Posterior vena cava (tissue), 2 donors: Measurements from ENCODE around the gene KIAA1614. TPM values are rescaled to one million over a fixed set of nuclear protein-coding genes. Genes with fewer than 3 reads are reported as not detected.

Experiments used
- DNase-seq: peaks from one replicate; pipeline ENCODE4 v3.0.0-alpha.2; 2020; ENCODE audit warnings: low spot score
- intact Hi-C, 2 donors: fragments of 100-400 bp; cut with DNase I; formaldehyde crosslinking; loops; one replicate each; pipeline versions ENCODE4 v1.14.1 to v1.14.2; 2022 to 2023
- total RNA-seq, 2 donors: library from RNA; stranded (reverse); fragmentation: NEBNext Ultra II Directional; extraction: Animal tissue kit (Norgen Biotek cat#: 25700); gene quantifications; one replicate each; pipeline ENCODE4 v1.2.1, GENCODE V29; 2021
- donor health status: DM: yes; HTN: yes; CAD: no.
- donor health status: DM: yes; HTN: yes; CAD: no.

The KIAA1614 gene
- total RNA-seq, 2 donors from 2014 or later: 10.7 to 12.7 TPM

GRCh38 chr1:180935326-180936109, 22.8 kb downstream of the KIAA1614 start:
- intact Hi-C loops: no loop called here
- no peak for DNase-seq

- no peak for DNase-seq
- intact Hi-C loops: no loop called here
These were observed 23.7 kb downstream of the KIAA1614 start for GRCh38 chr1:180936110-180937011.

GRCh38 chr1:180937012-180937372, 24.3 kb downstream of the KIAA1614 start:
- no peak for DNase-seq
- intact Hi-C loops: no loop called here

- intact Hi-C loops: no loop called here
- no peak for DNase-seq
These were observed 25.0 kb downstream of the KIAA1614 start for GRCh38 chr1:180937624-180938225.

DNA sequence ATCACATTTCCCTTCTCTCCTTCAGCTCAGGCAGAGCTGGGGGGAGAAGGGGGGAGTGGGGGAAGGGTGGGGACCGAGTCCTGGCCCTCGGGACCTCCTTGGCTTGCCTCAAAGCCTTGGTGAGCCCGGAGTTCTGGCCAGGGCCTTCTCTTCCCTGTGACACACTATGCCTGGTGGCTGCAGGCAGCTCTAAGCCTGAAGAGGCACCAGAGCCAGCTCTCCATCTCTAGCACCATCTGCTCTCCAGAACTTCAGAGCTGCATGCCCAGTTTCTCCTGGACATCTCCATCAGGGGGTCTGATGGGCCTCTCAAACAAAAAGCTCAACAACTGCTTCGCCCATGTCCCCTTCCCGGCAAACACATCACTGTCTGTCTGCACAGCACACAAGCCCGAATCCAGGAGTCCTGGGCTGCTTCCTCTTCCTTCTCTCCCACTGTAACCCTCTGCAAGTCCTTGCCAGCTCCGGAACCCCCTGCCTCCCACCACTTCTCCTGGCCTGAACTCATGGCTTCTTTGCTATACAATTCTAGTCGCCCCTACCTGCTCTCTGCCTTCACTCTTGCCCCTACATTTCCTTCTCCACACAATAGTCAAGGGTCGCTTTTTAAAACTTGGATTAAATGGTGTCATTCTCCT, 26.5 kb downstream of the KIAA1614 start:
- intact Hi-C loops: no loop called here
- no peak for DNase-seq

DNA sequence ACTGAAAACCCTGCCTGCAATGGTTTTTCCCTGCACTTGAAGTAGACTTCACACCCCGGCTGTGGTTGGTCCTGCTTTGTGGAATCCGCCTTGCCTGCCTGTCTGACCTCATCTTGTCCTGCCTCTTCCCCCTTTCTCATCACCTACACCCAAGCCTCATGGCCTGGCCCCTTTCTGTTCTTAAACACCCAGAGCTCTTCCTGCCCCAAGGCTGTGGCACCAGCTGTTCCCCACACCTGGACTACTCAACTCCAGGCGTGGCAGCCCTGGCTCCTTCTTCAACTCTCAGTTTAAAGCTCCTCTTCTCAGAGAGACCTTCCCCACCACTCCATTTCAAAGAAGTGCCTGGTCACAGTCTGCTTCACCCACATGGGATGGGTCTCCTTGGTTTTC, 27.0 kb downstream of the KIAA1614 start:
- intact Hi-C loops: no loop called here

GRCh38 chr1:180940445-180940844, 27.7 kb downstream of the KIAA1614 start:
- DNase-seq: no peak
- intact Hi-C loops: no loop called here

More for the DNA sequence above, 27.0 kb downstream of the KIAA1614 start:
- no peak for DNase-seq

DNA sequence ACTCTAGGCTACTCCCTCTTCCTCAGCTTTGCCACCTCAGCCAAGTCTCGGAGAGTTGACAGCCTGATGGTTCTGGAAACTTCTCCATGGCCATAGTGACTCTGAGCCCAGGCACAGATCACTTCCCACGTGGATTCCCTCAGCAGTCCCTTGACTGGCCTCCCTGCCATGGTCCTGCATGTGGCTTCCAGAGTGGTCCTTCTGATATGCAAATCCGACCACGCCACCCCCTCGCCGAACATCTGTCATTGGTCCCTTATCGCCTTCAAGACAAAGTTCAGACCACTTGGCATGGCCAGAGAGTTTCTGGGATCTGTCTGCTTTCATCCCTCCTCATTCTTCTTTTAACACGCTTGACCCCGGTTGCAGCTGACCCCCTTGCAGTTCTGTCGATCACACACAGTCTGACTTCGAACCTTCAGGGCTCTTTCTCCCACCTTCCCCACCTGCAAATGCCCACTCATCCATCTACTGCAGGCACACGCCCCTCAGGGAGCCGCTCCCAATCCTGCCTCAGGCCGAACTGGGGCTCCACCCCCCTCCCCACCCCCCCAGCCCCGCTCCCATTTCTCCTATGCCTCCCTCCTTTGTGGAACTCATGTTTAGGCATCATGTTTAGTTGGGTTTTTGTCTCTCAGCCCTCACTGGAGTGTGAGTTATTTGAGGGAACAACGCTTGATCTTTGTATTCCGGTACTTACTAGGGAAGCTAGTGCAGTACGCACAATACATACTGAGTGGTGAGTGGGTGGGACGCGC, 29.0 kb downstream of the KIAA1614 start:
- intact Hi-C loops: no loop called here
- no peak for DNase-seq

DNA sequence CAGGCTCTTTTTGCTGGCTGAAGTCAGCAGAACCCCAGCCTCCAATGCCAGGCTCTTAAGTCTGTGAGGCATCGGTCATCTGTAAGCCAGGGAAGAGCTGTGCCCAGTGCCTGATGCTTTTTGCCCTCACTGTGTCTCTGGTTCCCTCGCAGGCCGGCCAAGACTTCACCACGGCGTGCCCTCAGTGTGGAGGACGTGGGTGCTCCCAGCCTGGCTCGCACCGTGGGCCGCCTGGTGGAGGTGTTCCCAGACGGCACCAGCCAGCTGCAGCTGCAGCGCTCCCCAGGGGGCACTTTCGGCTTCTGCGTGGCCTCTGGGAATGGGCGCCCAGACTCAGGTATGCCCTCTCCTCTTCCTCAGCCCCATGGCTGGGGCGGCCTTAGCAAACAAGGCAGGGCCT, 32.5 kb downstream of the KIAA1614 start:
- no peak for DNase-seq
- intact Hi-C loops: no loop called here

GRCh38 chr1:180945551-180945950, 32.9 kb downstream of the KIAA1614 start:
- no peak for DNase-seq
- intact Hi-C loops: no loop called here

- intact Hi-C loops: no loop called here
- no peak for DNase-seq
These were observed 33.4 kb downstream of the KIAA1614 start for GRCh38 chr1:180946056-180946455.

DNA sequence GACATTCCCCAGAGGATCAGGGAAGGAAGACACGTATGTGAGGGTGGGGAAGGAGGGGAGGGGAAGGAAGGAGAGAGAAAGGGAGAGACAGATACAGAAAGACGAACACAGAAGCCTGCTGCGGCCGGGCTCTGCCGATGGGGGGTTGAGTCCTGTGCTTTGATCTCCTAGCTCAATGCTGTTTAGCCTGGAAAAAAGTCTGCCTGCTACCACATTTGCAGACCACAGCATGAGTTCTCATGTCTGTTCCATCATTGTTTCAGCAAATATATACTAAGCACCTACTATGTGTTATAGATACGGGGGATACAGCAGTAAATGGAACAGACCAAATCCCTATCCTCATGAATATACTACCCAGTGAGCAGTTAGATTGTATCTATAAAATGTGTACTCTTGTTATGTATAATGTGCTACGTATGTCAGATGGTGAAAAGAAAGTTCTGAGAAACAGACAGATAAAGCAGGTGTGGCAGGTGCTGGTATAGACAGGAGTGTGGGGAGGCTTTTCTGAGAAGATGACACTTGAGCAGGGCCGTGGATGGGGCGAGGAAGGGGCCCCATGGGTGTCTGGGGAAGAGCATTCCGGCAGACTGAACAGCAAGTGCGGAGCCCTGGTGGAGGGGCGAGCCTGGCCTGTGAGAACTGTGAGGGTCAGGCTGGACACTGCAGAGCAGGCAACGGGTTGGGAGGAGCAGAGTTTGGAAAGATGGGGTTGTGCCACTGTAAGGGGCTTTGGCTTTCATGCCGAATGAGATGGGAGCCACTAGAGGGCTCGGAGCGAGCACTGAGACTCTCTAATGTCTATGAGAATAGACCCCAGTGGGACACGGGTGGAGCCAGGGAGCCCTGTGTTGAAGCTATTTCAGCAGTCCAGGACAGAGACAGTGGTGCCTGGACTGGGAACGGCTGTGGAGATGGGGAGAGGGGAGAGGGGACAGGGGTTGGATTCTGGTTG, 34.1 kb downstream of the KIAA1614 start:
- DNase-seq: no peak
- intact Hi-C loops: no loop called here

DNA sequence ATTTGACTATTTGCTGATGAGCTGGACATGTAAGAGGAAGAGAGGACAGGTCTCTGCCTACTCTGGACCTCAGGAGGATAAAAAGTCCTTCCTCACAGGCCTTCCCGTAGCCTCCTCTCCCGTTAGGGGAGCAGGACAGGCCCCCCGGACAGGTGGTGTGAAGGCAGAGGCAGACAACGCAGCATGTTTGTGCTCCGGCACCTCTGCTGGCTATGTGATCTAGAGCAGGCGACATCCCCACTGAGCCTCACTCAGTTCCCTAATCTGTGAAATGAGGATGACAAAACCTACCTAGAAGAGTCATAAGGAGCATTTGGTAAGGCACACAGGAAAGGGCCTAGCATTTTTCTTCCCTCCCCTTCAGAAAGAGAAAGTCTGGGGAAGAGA, 34.8 kb downstream of the KIAA1614 start:
- intact Hi-C loops: no loop called here
- DNase-seq: no peak

DNA sequence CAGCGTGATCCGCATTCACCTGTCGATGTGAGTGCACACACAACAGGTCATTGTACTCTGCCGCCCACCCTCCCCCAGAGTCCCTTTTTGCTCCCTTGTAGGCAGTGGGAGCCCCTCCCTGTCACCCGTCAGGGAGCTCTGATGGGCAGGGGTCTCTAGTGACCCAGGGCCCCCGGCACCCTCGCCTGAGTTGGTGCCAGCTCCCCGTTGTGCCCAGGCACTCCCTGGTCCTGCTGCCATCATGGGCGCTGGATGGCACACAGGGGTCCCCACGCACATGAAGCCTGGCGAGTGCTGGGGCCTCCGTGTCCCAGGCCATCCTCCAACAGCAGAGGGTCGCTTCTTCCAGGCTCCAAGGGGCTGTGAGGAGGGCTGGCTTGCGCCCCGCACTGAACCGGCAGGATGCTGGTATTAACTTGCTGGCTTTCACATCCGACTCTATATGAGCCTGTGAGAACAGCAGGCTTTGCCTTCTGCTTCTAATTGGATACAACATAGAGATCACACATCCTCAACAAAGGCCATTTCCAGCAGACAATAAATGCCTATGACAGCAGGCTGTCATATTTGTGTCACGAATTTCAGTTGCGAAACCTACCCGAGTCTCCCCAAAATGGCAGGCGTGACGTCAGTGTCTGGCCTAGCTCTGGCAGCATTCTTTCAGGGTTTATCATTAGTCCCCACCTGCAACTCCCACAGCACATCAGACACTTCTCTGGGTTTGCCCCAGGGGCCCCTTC, 35.4 kb downstream of the KIAA1614 start:
- peak; percentile 67 for DNase-seq
- intact Hi-C loops: no loop called here

DNA sequence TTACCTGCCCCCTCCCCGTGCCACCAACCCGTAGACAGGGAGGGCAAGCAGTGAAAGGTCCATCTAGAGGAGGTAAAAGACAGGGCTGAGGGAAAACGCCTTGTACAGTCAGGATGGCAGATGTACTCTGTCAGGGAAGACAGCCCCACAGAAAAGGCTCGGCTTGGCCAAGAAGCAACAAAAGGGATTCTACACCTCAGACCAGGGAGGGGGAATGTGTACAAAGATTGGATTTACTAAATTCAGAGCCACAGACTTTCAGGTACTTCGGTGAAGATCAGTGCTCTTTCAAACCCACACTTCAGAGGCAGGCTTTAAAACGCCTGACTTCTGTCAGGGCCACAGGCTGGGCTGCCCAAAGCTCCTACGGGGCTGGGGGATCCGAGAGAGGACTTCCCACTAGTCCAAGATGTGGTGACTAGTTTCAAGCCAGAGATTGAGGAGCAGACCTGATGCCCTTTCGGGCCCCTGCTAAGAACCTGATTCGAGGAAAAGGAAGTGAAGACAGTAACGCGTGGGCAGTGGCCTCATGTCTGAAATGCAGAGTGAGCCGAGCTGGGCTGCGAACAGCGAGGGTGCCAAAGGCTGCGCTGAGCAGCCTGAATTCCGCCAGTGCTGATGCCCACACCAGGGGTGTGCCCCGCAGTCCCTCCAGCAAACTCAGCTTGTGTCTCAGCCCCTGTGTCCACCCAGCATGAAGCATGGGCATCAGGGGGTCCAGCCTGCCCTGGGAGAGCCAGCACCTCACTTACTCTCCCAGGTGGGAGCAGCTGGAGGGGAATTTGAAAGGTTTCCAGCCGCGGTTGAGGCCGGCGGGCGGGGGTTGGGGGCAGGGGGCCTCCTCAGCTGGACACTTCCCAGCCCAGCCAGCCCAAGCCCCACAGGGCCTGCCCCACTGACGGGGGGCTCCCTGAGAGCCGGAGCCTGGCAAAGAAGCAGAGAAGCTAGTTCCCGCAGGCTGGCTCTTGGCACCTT, 36.2 kb downstream of the KIAA1614 start:
- intact Hi-C loops: no loop called here
- DNase-seq: peak; percentile 71

GRCh38 chr1:180949616-180950000, 36.9 kb downstream of the KIAA1614 start:
- intact Hi-C loops: no loop called here

More at GRCh38 chr1:180949616-180950000, 36.9 kb downstream of the KIAA1614 start:
- DNase-seq: no peak
